Effector memory CD8-positive, alpha-beta T cell (primary cell): ENCODE measurements around the gene SFXN5.

Source experiments
- ATAC-seq: fragments of 150-1000 bp; cut with Tn5 transposase; replicated peaks from 2 replicates; pipeline ENCODE4 v1.10.0; 2021; ENCODE audit warnings: mild to moderate bottlenecking, moderate library complexity
- DNase-seq, 3 experiments: peaks; one replicate each; pipeline ENCODE4 v3.0.0; 2021
- H3K27ac Mint-ChIP-seq, 2 donors: one replicate each; pipeline ENCODE4 v1.8.0; 2022; ENCODE audit warnings: mild to moderate bottlenecking in 2 of 2, mixed read lengths in 2 of 2, moderate library complexity in 2 of 2
- H3K27me3 Mint-ChIP-seq, 2 donors: one replicate each; pipeline ENCODE4 v1.8.0; 2022; ENCODE audit warnings: mixed read lengths in 2 of 2
- H3K36me3 Mint-ChIP-seq: one replicate; pipeline ENCODE4 v1.8.0; 2022; ENCODE audit warnings: mild to moderate bottlenecking, moderate library complexity, mixed read lengths; ENCODE audit not compliant: insufficient read depth
- H3K4me1 Mint-ChIP-seq, 2 donors: one replicate each; pipeline ENCODE4 v1.8.0; 2022; ENCODE audit warnings: low read depth in 2 of 2, mixed read lengths in 2 of 2
- H3K4me3 Mint-ChIP-seq, 2 donors: one replicate each; pipeline ENCODE4 v1.8.0; 2022; ENCODE audit warnings: mild to moderate bottlenecking in 2 of 2, mixed read lengths in 2 of 2, moderate library complexity in 2 of 2
- H3K9me3 Mint-ChIP-seq, 2 donors: one replicate each; pipeline ENCODE4 v1.8.0; 2022; ENCODE audit warnings: mixed read lengths in 2 of 2

The SFXN5 gene

GRCh38 chr2:72932045-72932740 is 139.3 kb downstream of the SFXN5 start:
- Mint-ChIP-seq H3K36me3 (no peaks in the 10 kb centered on the region), H3K4me3 (no peak overlapping the region), H3K4me1 (peaks cover 1 to 5% of the 10 kb centered on the region in 2 donors), H3K27ac (no peak overlapping the region), H3K27me3 (peaks cover 13 to 35% of the 10 kb centered on the region in 2 donors), H3K9me3 (no peaks in the 10 kb centered on the region)
- no peak for ATAC-seq
- DNase-seq = no peak

GRCh38 chr2:72931280-72931910 is 140.1 kb downstream of the SFXN5 start:
- peaks cover 13 to 35% of the 10 kb centered on the region in 2 donors for H3K27me3 Mint-ChIP-seq
- DNase-seq = no peak
- no peak overlapping the region for H3K27ac Mint-ChIP-seq
- H3K9me3 Mint-ChIP-seq = no peaks in the 10 kb centered on the region
- H3K36me3 Mint-ChIP-seq = no peaks in the 10 kb centered on the region
- ATAC-seq = no peak
- H3K4me1 Mint-ChIP-seq = peaks cover 1 to 5% of the 10 kb centered on the region in 2 donors
- H3K4me3 Mint-ChIP-seq = no peak overlapping the region

GRCh38 chr2:72929010-72929409 is 142.5 kb downstream of the SFXN5 start:
- Mint-ChIP-seq H3K36me3 (peaks cover 2% of the 10 kb centered on the region), H3K4me1 (peaks cover 1 to 5% of the 10 kb centered on the region in 2 donors), H3K4me3 (no peak overlapping the region), H3K27me3 (peaks cover 13 to 15% of the 10 kb centered on the region in 2 donors), H3K27ac (no peak overlapping the region), H3K9me3 (no peaks in the 10 kb centered on the region)
- ATAC-seq = no peak
- DNase-seq = no peak

DNA sequence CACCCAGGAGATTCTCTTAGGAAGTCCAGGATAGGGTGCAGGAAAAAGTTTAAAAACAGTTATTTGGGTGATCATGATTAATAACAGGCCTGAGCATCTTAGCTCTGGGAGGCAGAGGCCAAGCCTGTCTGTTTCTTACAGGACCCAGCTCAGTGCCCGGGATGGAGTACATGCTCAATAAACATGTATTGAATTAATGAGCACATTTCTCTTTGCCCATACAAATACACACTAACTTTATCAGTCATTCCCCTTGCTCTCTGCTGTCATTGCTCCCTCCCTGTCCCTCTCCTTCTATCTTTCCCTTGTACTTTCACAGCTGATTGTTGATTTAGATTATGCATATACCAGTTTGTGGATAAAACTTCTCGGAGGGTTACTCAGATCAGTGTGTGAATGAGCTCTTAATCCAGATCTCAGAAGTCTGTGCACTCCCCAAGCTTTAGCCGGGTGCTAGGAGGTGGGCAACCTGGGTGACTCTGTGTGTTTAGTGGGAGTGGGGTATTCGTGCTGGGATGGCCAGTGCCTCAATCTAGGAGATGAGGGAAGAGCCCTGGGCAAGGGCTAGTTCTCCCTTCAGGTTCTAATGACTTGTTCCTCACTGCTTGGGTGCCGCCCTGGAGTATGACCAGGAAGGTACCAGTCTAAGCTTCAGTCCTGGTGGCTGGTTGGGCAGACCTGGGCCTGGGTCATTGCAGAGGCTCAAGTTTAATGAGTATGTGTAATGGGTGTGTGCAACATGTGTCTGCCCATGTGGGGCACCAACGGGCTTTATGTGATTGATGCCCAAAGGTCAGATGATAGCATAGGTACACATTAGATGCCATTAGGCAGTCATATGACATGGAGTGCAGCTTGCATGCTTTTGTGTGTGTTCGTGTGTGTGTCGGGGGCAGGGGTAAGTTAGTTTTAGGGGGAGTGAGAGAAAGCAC is 143.6 kb downstream of the SFXN5 start:
- H3K36me3 Mint-ChIP-seq = peaks cover 2% of the 10 kb centered on the region
- peaks cover 4 to 10% of the 10 kb centered on the region in 2 donors for H3K4me1 Mint-ChIP-seq
- peaks cover 15 to 24% of the 10 kb centered on the region in 2 donors for H3K27me3 Mint-ChIP-seq
- H3K27ac Mint-ChIP-seq = no peak overlapping the region
- ATAC-seq (no peak), DNase-seq (no peak)
- H3K4me3 Mint-ChIP-seq = no peak overlapping the region
- H3K9me3 Mint-ChIP-seq = no peaks in the 10 kb centered on the region

GRCh38 chr2:72926811-72927465 is 144.6 kb downstream of the SFXN5 start:
- ATAC-seq (no peak), DNase-seq (no peak)
- peaks cover 4 to 10% of the 10 kb centered on the region in 2 donors for H3K4me1 Mint-ChIP-seq
- H3K36me3 Mint-ChIP-seq = peaks cover 2% of the 10 kb centered on the region
- no peaks in the 10 kb centered on the region for H3K9me3 Mint-ChIP-seq
- no peak overlapping the region for H3K4me3 Mint-ChIP-seq
- no peak overlapping the region for H3K27ac Mint-ChIP-seq
- peaks cover 24 to 34% of the 10 kb centered on the region in 2 donors for H3K27me3 Mint-ChIP-seq

- Mint-ChIP-seq H3K4me1 (peaks cover 4 to 10% of the 10 kb centered on the region in 2 donors), H3K27me3 (peaks cover 30 to 40% of the 10 kb centered on the region in 2 donors), H3K9me3 (no peaks in the 10 kb centered on the region), H3K4me3 (no peak overlapping the region), H3K27ac (no peak overlapping the region), H3K36me3 (peaks cover 5% of the 10 kb centered on the region)
- DNase-seq = no peak
- no peak for ATAC-seq
These were observed 145.1 kb downstream of the SFXN5 start for GRCh38 chr2:72926368-72926767.

DNA sequence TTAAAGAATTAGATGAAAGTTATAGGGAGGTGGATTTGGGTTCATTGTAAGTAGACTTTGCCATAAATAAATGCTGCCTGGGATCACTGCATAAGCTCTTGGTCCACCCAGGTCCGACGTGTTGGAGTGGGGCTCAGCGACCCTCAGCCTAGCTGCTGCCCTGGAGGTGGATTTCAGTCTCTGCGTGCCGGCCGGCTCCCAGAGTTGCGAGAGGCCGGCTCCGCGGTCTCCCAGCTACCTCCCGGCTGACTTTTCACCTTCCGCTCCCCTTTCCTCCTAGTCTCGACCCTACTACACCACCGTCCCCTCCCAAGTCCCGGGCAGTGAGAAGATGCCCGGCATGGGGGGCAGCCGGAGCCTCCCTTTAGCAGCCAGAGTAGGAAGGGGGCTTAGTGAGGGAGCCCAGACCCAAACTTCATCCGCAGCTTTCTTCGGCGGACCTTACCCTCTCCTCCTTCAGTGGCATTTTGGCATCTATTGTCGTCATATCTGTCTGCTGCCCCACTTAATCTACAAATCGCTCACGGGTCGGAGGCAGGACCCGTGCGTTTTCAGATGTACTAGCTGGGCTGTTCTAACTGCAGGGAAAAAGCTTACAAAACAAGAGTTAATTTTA is 146.1 kb downstream of the SFXN5 start:
- ATAC-seq (no peak), DNase-seq (no peak)
- H3K27me3 Mint-ChIP-seq = peaks cover 39 to 47% of the 10 kb centered on the region in 2 donors
- H3K27ac Mint-ChIP-seq = no peak overlapping the region
- H3K9me3 Mint-ChIP-seq = no peaks in the 10 kb centered on the region
- H3K36me3 Mint-ChIP-seq = peaks cover 6% of the 10 kb centered on the region
- no peak overlapping the region for H3K4me3 Mint-ChIP-seq
- H3K4me1 Mint-ChIP-seq = peaks cover 4 to 11% of the 10 kb centered on the region in 2 donors

- DNase-seq (no peak), ATAC-seq (peak; percentile 19)
- Mint-ChIP-seq H3K4me1 (peaks cover 4 to 14% of the 10 kb centered on the region in 2 donors), H3K9me3 (no peaks in the 10 kb centered on the region), H3K36me3 (peaks cover 6% of the 10 kb centered on the region), H3K27ac (no peak overlapping the region), H3K4me3 (no peak overlapping the region), H3K27me3 (peaks cover 48 to 53% of the 10 kb centered on the region in 2 donors)
These were observed 146.9 kb downstream of the SFXN5 start for GRCh38 chr2:72924353-72925240.

DNA sequence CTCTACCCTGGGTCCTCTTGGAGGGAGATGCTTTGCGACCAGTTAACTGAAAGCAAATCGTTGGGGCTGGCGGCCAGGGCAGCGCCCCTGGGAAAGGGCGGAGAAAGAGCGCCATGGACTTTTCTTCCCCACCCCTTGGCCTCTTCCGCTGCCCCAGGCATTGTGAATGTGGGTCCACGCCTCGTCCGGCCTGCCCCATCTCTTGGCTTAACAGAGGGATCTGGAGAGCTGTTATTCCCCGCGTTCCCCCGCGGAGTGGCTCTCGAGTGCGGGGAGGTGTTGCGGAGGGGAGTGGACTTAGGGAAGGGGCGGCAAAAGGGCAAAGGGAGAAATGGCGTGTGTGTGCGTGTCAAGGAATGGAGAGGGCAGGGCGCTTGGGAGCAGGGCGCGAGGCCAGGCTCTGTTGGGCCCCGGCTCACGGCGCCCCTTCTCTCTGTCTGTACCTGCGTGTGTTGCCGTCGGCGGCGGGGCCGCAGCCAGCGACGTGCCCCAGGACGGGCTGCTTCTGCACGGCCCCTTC is 147.6 kb downstream of the SFXN5 start:
- H3K27me3 Mint-ChIP-seq = peaks cover 55 to 59% of the 10 kb centered on the region in 2 donors
- no peaks in the 10 kb centered on the region for H3K9me3 Mint-ChIP-seq
- H3K4me3 Mint-ChIP-seq = peak overlapping the region in 1 of 2 donors; percentile 30
- no peak for DNase-seq
- no peak for ATAC-seq
- peaks cover 6% of the 10 kb centered on the region for H3K36me3 Mint-ChIP-seq
- H3K4me1 Mint-ChIP-seq = peaks cover 4 to 14% of the 10 kb centered on the region in 2 donors
- H3K27ac Mint-ChIP-seq = no peak overlapping the region

DNA sequence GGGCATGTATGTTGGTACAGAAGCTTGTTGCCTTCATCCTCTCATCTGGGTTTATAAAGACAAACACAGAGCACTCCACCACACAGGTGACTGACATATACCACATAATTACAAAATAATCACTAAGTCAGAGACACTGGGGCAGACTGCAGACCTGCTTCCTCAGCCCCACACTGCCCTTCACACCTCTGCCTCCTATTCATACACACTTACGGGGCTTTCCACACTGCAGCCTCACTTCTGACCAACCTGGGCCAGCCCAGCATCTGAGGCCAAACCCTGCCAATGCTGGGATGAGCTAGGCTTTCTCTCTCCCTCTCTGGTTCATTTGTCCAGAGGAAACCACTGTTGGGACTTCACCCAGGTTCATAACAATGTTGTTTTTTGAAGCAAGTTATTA is 149.7 kb downstream of the SFXN5 start:
- no peak for ATAC-seq
- no peak overlapping the region for H3K27ac Mint-ChIP-seq

GRCh38 chr2:72921088-72921851 is 150.2 kb downstream of the SFXN5 start:
- no peak overlapping the region for H3K27ac Mint-ChIP-seq
- DNase-seq = no peak
- H3K27me3 Mint-ChIP-seq = peaks cover 68 to 73% of the 10 kb centered on the region in 2 donors

More for the DNA sequence above, 149.7 kb downstream of the SFXN5 start:
- Mint-ChIP-seq H3K36me3 (peaks cover 7% of the 10 kb centered on the region), H3K4me3 (no peak overlapping the region), H3K27me3 (peaks cover 62 to 67% of the 10 kb centered on the region in 2 donors), H3K4me1 (peaks cover 7 to 21% of the 10 kb centered on the region in 2 donors), H3K9me3 (no peaks in the 10 kb centered on the region)
- DNase-seq = no peak

More at GRCh38 chr2:72921088-72921851, 150.2 kb downstream of the SFXN5 start:
- Mint-ChIP-seq H3K4me1 (peaks cover 8 to 24% of the 10 kb centered on the region in 2 donors), H3K36me3 (peaks cover 10% of the 10 kb centered on the region), H3K4me3 (no peak overlapping the region), H3K9me3 (no peaks in the 10 kb centered on the region)
- no peak for ATAC-seq
